ENCODE measurements around the gene RAB24. TPM values are rescaled to one million over a fixed set of nuclear protein-coding genes. Genes with fewer than 3 reads are reported as not detected.

Gene RAB24
- total RNA-seq, 1 experiment from 2014 or later = 11.4 TPM

DNA sequence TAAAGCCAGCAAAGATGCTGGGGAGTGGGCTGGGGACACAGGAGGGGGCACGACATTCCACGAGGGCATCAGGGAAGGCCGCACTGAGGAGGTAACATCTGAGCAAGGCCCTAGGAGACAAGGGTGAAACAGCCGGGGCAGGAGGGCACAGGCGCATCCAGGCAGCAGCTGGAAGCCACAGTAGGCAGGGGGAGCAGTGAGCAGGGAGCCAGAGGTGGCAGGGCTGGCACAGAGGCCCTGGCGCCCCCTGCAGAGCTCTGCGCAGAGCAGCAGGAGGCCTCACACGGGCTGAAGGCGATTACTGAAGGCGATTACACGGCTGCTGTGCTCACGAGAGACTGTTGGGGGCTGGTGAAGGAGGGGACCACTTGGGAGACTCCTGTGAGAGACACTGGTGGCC lies 32.6 kb upstream of the RAB24 start:
- Histone ChIP-seq H3K4me2 (ENCODE audit: low read depth, low read length, poor library complexity, severe bottlenecking) (no peak overlapping the region), H3K27ac (ENCODE audit: low read length) (no peak overlapping the region), H3K9me3 (ENCODE audit: low read length) (no peaks in the 10 kb centered on the region), H2AFZ (ENCODE audit: low read length) (no peak overlapping the region), H3K9me2 (replicated peaks; ENCODE audit: insufficient read depth, low read length) (no peaks in the 10 kb centered on the region), H3K36me3 (ENCODE audit: insufficient read depth, low read length) (peaks cover 11% of the 10 kb centered on the region; the same call in 1 of the 2 replicates), H3K79me2 (ENCODE audit: low read length) (peaks cover 15% of the 10 kb centered on the region), H3K27me3 (ENCODE audit: low read length) (no peaks in the 10 kb centered on the region), H4K20me1 (ENCODE audit: insufficient read depth, low read depth, low read length) (peaks cover 9% of the 10 kb centered on the region; the same call in 1 of the 2 replicates), H3K4me1 (ENCODE audit: low read length) (no peaks in the 10 kb centered on the region), H3K4me3 (ENCODE audit: low read length) (no peak overlapping the region), H3K9ac (ENCODE audit: low read length) (no peak overlapping the region)
- peak; percentile 83 for DNase-seq

DNA sequence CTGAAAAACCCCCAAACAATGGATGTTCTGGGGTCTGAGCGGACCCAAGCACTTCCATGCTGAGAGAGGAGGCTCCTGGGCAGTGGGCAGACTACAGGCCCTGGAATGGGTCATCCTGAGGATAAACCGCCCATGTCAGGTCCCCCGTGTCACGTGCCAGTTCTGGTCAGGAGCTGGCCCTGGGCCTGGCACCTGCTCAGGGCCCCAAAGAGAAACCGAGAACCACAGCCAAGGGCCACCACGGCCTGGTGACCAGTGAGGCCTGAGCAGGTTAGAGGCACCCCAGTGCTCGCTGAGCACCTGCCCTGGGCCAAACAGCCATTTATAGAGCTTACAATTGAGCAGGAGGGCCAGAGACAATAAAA lies 32.2 kb upstream of the RAB24 start:
- peaks cover 15% of the 10 kb centered on the region for H3K79me2 ChIP-seq (ENCODE audit: low read length)
- peaks cover 9% of the 10 kb centered on the region; the same call in 1 of the 2 replicates for H4K20me1 ChIP-seq (ENCODE audit: insufficient read depth, low read depth, low read length)
- no peaks in the 10 kb centered on the region for H3K9me3 ChIP-seq (ENCODE audit: low read length)
- H3K27ac ChIP-seq (ENCODE audit: low read length) = no peak overlapping the region
- no peaks in the 10 kb centered on the region for H3K4me1 ChIP-seq (ENCODE audit: low read length)
- H2AFZ ChIP-seq (ENCODE audit: low read length) = no peak overlapping the region
- DNase-seq = no peak
- H3K36me3 ChIP-seq (ENCODE audit: insufficient read depth, low read length) = peaks cover 11% of the 10 kb centered on the region; the same call in 1 of the 2 replicates
- no peaks in the 10 kb centered on the region for H3K27me3 ChIP-seq (ENCODE audit: low read length)
- H3K9me2 ChIP-seq (replicated peaks; ENCODE audit: insufficient read depth, low read length) = no peaks in the 10 kb centered on the region
- H3K9ac ChIP-seq (ENCODE audit: low read length) = no peak overlapping the region
- no peak overlapping the region for H3K4me2 ChIP-seq (ENCODE audit: low read depth, low read length, poor library complexity, severe bottlenecking)
- no peak overlapping the region for H3K4me3 ChIP-seq (ENCODE audit: low read length)

DNA sequence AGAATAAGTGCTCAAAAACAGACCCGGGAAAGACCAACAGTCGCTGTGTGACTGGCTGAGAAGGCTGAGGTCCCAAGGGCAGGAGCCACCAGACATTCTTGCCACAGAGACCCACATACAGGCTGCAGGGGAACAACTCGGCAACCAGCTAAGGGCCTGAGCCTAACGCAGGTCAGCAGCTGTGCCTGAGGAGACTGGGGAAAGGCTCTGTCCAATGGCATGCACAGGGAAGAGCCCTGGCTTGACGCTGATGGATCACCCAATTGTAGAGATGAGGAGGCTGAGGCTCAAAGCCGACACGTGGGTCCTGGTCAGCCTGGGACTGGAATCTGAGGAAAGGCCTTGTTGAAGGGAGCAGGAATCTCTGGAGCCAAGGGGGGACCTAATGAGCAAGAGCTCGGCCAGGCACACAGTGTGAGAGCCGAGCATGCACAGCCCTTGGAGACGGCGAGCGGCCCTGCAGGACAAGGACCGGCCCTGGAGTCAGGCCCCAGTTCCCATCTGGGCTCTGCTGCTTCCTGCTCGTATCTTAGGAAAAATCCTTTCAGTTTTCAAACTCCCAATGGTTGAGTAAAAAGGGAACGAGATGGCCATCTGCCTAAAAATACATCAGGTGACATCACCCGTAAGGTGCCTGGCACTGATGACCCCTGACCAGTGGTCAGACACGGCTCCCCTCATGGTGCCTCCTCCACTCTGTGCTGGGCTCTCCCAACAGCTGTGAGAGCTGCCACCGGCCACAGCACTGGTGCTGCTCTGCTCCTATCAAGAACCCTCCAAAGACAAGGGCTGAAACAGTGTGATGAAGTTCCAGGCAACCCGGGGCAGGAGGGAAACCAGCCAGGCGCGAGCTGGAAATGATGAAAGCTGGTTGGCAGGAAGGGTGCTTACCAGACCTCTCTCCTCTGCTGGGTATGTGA lies 31.5 kb upstream of the RAB24 start:
- Histone ChIP-seq H3K4me2 (ENCODE audit: low read depth, low read length, poor library complexity, severe bottlenecking) (no peak overlapping the region), H4K20me1 (ENCODE audit: insufficient read depth, low read depth, low read length) (peaks cover 9% of the 10 kb centered on the region; the same call in 1 of the 2 replicates), H3K4me1 (ENCODE audit: low read length) (no peaks in the 10 kb centered on the region), H3K9ac (ENCODE audit: low read length) (no peak overlapping the region), H3K9me3 (ENCODE audit: low read length) (no peaks in the 10 kb centered on the region), H3K27me3 (ENCODE audit: low read length) (no peaks in the 10 kb centered on the region), H3K4me3 (ENCODE audit: low read length) (no peak overlapping the region), H3K9me2 (replicated peaks; ENCODE audit: insufficient read depth, low read length) (no peaks in the 10 kb centered on the region), H3K36me3 (ENCODE audit: insufficient read depth, low read length) (peaks cover 11% of the 10 kb centered on the region; the same call in 1 of the 2 replicates), H2AFZ (ENCODE audit: low read length) (no peak overlapping the region), H3K79me2 (ENCODE audit: low read length) (peaks cover 13% of the 10 kb centered on the region), H3K27ac (ENCODE audit: low read length) (no peak overlapping the region)
- DNase-seq = no peak

DNA sequence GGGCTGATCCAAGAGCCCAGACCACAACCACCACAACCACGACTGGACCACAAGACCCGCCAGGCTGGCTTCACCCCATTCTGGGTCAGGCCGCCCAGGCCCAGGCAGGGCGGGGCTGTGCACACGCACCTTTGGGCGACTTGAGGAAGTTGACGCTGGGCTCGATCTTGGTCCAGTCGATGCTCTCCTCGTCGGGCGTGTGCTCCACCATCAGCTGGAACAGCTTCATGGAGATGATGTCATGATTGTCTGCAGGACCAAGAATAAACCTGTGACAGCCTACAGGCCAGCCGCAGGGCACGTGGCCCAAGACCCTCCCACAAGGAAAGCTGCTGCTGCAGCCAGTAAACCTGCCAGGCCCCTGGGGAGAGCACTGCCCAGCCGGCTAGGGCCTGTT lies 30.6 kb upstream of the RAB24 start:
- H3K4me2 ChIP-seq (ENCODE audit: low read depth, low read length, poor library complexity, severe bottlenecking) = no peak overlapping the region
- H3K9me2 ChIP-seq (replicated peaks; ENCODE audit: insufficient read depth, low read length) = no peaks in the 10 kb centered on the region
- H3K79me2 ChIP-seq (ENCODE audit: low read length) = peaks cover 4% of the 10 kb centered on the region; the same call in 1 of the 2 replicates
- H3K9ac ChIP-seq (ENCODE audit: low read length) = no peak overlapping the region
- no peaks in the 10 kb centered on the region for H3K27me3 ChIP-seq (ENCODE audit: low read length)
- no peak for DNase-seq
- H3K27ac ChIP-seq (ENCODE audit: low read length) = no peak overlapping the region
- peaks cover 11% of the 10 kb centered on the region; the same call in 1 of the 2 replicates for H3K36me3 ChIP-seq (ENCODE audit: insufficient read depth, low read length)
- peaks cover 6% of the 10 kb centered on the region; the same call in 1 of the 2 replicates for H4K20me1 ChIP-seq (ENCODE audit: insufficient read depth, low read depth, low read length)
- no peaks in the 10 kb centered on the region for H3K9me3 ChIP-seq (ENCODE audit: low read length)
- no peaks in the 10 kb centered on the region for H3K4me1 ChIP-seq (ENCODE audit: low read length)
- H3K4me3 ChIP-seq (ENCODE audit: low read length) = no peak overlapping the region
- H2AFZ ChIP-seq (ENCODE audit: low read length) = no peak overlapping the region

DNA sequence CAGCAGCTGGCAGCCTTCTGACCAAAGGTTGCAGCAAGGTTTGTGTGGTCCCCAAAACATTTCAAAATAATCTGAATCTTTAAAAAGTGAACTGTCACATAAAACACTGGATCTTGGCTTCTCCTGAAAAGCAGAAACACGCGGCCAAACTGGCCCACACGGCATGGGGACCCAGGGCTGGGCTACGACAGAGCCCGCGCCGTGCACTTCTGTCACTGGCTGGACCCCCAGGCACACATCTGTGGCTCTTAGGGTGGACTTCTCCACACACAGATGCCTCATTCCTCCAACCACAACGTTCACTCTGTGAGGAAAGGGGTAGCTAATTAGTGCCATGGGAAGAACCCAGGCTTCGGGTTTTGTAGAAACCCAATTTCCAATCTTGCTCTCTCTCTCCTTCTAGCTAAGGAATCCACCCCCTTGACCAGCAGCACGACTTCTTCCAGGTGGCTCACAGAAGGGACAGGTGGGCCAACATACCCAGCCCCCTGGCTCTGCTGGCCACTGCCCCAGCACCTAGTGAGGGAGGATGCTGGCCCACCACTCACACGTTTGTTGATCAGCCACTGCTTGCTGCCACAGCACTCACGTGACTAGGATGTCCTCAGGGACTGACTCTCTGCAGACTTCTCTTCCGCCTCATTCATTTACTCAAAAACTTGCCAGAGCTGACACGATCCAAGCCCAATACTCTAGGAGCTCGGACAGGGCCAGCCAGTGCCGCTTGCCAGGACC lies 30.1 kb upstream of the RAB24 start:
- Histone ChIP-seq H2AFZ (ENCODE audit: low read length) (no peak overlapping the region), H3K27me3 (ENCODE audit: low read length) (no peaks in the 10 kb centered on the region), H3K36me3 (ENCODE audit: insufficient read depth, low read length) (peaks cover 11% of the 10 kb centered on the region; the same call in 1 of the 2 replicates), H3K4me2 (ENCODE audit: low read depth, low read length, poor library complexity, severe bottlenecking) (no peak overlapping the region), H3K4me1 (ENCODE audit: low read length) (no peaks in the 10 kb centered on the region), H3K9me2 (replicated peaks; ENCODE audit: insufficient read depth, low read length) (no peaks in the 10 kb centered on the region), H4K20me1 (ENCODE audit: insufficient read depth, low read depth, low read length) (peaks cover 5% of the 10 kb centered on the region; the same call in 1 of the 2 replicates), H3K4me3 (ENCODE audit: low read length) (no peak overlapping the region), H3K27ac (ENCODE audit: low read length) (no peak overlapping the region), H3K9ac (ENCODE audit: low read length) (no peak overlapping the region), H3K79me2 (ENCODE audit: low read length) (no peaks in the 10 kb centered on the region), H3K9me3 (ENCODE audit: low read length) (no peaks in the 10 kb centered on the region)
- DNase-seq = no peak

DNA sequence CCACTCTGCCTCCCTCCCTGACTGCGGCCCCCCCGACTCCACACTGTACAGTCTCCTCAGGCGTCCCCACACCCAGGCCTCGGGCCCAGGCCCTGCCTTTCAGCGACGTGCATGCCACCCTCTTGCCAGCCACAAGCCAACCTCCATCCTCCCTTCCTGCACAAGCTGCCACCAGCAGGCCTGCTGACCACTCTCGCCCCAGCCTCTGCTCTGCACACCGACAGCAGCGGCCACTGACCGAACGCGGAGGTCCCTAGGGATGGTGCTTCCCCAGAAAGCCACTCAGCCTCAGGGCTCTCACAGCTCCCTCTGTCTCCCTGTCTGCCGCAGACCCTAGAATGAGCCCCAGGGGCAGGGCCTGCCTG lies 29.4 kb upstream of the RAB24 start:
- no peak overlapping the region for H3K27ac ChIP-seq (ENCODE audit: low read length)
- H4K20me1 ChIP-seq (ENCODE audit: insufficient read depth, low read depth, low read length) = peaks cover 5% of the 10 kb centered on the region; the same call in 1 of the 2 replicates
- no peaks in the 10 kb centered on the region for H3K4me1 ChIP-seq (ENCODE audit: low read length)
- H3K9ac ChIP-seq (ENCODE audit: low read length) = no peak overlapping the region
- no peaks in the 10 kb centered on the region for H3K9me2 ChIP-seq (replicated peaks; ENCODE audit: insufficient read depth, low read length)
- no peaks in the 10 kb centered on the region for H3K79me2 ChIP-seq (ENCODE audit: low read length)
- no peaks in the 10 kb centered on the region for H3K9me3 ChIP-seq (ENCODE audit: low read length)
- H3K36me3 ChIP-seq (ENCODE audit: insufficient read depth, low read length) = peaks cover 11% of the 10 kb centered on the region; the same call in 1 of the 2 replicates
- H3K27me3 ChIP-seq (ENCODE audit: low read length) = no peaks in the 10 kb centered on the region
- no peak for DNase-seq
- H3K4me3 ChIP-seq (ENCODE audit: low read length) = no peak overlapping the region
- H3K4me2 ChIP-seq (ENCODE audit: low read depth, low read length, poor library complexity, severe bottlenecking) = no peak overlapping the region
- H2AFZ ChIP-seq (ENCODE audit: low read length) = no peak overlapping the region

DNA sequence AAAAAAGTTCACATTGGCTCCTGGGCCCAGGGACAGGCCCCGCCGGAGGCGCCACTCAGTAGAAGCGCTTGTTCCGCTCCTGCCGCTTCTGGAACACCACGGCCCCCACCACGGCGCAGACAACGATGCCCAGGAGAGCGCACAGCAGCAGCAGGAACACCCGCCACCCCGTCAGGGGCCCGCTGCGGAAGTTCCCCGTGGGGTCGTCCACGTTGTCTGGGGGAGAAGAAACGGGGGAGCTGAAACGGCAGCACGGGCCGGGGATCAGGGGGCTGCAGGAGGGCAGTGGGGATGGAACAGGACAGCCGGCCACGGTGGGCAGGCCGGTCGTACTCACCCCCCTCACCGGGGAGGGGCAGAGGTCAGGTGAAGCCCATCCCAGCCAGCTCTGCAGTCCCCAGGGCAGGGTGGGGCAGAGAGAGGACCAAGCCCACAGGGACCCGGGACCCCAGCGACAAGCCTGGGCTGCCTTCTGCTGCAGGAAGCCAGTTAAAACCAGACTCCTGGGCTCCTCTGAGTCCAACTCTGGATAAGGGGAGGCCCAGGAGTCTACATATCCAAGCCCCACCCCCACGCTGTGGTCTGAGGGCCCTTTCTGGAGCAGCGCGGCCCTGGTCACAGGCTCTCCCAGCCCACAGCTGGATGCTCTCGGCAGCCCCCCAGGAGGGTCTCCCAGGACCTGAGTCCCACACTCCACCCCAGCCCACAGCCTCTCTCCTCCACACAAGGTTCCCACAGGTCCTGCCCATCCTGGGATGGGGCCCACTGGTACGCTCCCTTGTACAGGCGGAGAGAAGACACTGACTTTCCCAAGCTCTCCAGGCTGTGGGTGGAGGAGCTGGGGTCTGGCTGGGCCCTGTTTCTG lies 28.7 kb upstream of the RAB24 start:
- Histone ChIP-seq H4K20me1 (ENCODE audit: insufficient read depth, low read depth, low read length) (peaks cover 5% of the 10 kb centered on the region; the same call in 1 of the 2 replicates), H3K4me3 (ENCODE audit: low read length) (no peak overlapping the region), H3K79me2 (ENCODE audit: low read length) (no peaks in the 10 kb centered on the region), H3K36me3 (ENCODE audit: insufficient read depth, low read length) (peaks cover 11% of the 10 kb centered on the region; the same call in 1 of the 2 replicates), H3K4me1 (ENCODE audit: low read length) (no peaks in the 10 kb centered on the region), H3K4me2 (ENCODE audit: low read depth, low read length, poor library complexity, severe bottlenecking) (no peak overlapping the region), H3K9me2 (replicated peaks; ENCODE audit: insufficient read depth, low read length) (no peaks in the 10 kb centered on the region), H3K27me3 (ENCODE audit: low read length) (no peaks in the 10 kb centered on the region), H3K9ac (ENCODE audit: low read length) (no peak overlapping the region), H3K9me3 (ENCODE audit: low read length) (no peaks in the 10 kb centered on the region), H2AFZ (ENCODE audit: low read length) (no peak overlapping the region), H3K27ac (ENCODE audit: low read length) (no peak overlapping the region)
- no peak for DNase-seq

All from Karpas-422 (cell line).